Measurements from ENCODE around the gene TTYH1. TPM values are rescaled to one million over a fixed set of nuclear protein-coding genes. Genes with fewer than 3 reads are reported as not detected.
"Not testable (repeated sequence)": the region's sequence is repeated elsewhere in the genome, so short reads cannot be mapped to it uniquely, and the experiment has no call there.

The TTYH1 gene
- polyA plus RNA-seq (ENCODE audit: insufficient read length in 3 of 3), result 1 to 10 TPM; 6.2 to 7.0 (median 6.9) TPM

DNA sequence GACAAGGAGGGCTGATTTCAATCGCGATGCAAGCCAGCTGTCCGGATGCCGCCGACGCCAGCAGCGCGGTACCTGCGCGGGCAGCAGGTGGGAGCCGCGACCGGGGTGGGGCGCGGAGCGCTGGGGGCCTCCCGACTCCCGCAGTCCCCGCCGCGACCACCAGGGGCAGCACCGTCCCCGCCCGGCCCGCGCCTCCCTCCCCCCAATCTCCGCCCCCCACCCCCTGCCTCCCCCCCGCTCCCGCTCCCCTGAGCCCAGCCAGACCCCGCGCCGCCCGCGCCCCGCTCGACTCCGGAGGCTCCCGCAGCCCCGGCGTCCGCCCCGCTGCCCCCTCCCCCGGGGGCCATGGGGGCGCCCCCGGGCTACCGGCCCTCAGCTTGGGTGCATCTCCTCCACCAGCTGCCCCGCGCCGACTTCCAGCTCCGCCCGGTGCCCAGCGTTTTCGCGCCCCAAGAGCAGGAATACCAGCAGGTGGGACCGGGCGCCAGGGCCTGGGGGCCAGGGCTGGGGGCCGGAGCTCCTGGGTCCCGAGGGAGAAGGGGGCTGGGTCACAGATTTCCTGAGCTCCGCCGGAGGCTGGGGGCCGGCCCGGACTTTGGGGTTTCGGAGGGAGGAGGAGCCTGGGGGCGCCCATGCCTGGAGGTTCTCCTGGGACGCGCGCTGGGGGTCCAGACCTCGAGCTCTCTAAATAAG is at the start of gene TTYH1:
TSS of gene TTYH1 (plus strand) at position 257 of the 693 bp plus-strand sequence. CDS start at position 346, 89 bp downstream.
- no peak for DNase-seq (ENCODE audit: low read depth in 3 of 3, low spot score in 2 of 3)

GRCh38 chr19:54365798-54366197 is 49.5 kb upstream of the TTYH1 start:
- not testable (repeated sequence) for DNase-seq (ENCODE audit: low read depth in 3 of 3, low spot score in 2 of 3)

GRCh38 chr19:54366811-54367210 is 48.5 kb upstream of the TTYH1 start:
- DNase-seq (ENCODE audit: low read depth in 3 of 3, low spot score in 2 of 3), result no peak

DNA sequence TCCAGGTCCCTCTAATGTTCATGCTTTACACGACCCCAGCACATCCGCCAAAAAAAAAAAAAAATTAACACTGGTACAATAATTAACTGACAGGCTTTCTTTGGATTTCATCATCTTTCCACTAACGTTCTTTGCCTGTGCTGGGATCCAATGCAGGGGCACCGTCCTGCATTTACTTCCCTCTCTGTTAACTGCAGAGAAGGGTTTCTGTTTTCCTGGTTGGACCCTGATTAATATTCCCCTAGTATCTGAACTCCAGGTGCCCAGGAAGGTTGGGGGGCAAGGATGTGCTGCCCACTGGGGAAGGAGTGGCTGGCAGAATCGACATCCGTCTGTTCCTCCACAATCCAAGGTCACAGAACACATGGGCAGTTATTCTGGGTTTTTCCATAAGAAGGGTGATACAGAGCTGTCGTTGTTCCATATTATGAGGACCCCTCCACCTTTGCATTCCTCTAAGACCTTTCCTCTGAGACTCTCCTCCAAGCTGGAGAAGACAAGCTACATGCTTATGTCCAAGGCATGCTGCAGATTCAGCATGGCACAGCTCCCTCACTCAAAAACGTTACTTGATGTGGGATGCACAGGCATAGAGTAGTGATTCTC is 46.1 kb upstream of the TTYH1 start:
- DNase-seq (ENCODE audit: low read depth in 3 of 3, low spot score in 2 of 3), result no peak

- DNase-seq (ENCODE audit: low read depth in 3 of 3, low spot score in 2 of 3), result not testable (repeated sequence)
Measured at GRCh38 chr19:54369688-54370433, 45.4 kb upstream of the TTYH1 start.

- not testable (repeated sequence) for DNase-seq (ENCODE audit: low read depth in 3 of 3, low spot score in 2 of 3)
Measured at GRCh38 chr19:54370434-54370796, 44.8 kb upstream of the TTYH1 start.

DNA sequence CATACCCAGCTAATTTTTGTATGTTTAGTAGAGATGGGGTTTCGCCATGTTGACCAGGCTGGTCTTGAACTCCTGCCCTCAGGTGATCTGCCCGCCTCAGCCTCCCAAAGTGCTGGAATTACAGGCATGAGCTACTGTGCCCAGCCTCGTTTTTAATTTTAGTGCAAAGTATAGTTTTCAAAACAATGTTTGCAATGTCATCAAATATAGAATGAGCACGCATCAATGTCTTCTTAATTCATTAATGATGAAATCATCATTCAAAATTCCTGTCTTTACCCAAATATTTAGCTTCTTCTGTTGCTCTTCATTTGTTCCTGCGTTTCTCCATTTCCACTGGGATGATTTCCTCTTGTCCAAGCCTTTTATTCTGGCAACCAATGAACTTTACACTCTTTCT is 43.8 kb upstream of the TTYH1 start:
- not testable (repeated sequence) for DNase-seq (ENCODE audit: low read depth in 3 of 3, low spot score in 2 of 3)

DNA sequence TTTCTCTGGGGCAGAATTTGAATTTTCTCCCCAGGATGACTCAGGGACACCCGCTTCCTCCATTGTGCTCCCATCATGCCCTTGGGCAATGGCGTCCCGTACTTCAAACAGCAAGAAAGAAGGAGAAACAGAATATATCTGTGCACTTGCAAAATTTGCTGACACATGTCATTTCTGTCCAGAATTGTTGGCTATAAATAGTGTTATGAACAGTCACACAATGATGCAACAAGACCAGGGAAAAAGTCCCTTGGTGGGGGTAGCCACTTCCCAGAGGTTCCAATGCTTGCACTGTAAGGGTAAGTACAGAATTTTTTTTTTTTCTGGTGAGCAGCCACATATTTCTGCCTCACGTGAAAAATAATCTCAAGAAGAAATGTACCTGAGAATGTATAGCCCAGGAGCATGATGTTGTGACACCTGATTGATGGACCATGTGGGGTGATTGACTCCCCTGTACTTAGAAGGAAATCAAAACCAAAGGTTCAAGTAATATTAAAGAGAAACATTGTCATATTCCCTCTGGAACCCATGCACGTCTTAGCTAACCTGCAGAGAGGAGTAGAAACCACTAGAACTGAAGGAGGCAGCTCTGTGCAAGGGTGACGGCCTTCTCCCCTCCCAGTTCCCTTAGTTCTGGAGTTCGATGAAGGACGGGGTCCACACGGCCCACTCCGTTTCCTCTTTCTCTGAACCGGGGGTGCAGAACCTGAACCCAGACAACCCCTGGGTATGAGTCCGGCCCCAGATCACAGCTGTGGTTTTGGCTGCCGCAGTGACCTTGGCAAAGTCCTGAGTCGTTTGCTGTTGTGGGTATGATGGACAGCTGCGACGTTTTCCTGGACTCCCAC is 41.3 kb upstream of the TTYH1 start:
- no peak for DNase-seq (ENCODE audit: low read depth in 3 of 3, low spot score in 2 of 3)

GRCh38 chr19:54375181-54375938 is 39.9 kb upstream of the TTYH1 start:
- DNase-seq (ENCODE audit: low read depth in 3 of 3, low spot score in 2 of 3), result not testable (repeated sequence)

- no peak for DNase-seq (ENCODE audit: low read depth in 3 of 3, low spot score in 2 of 3)
Measured at GRCh38 chr19:54376610-54377285, 38.5 kb upstream of the TTYH1 start.

GRCh38 chr19:54379187-54379678 is 36.0 kb upstream of the TTYH1 start:
- DNase-seq (ENCODE audit: low read depth in 3 of 3, low spot score in 2 of 3), result no peak

DNA sequence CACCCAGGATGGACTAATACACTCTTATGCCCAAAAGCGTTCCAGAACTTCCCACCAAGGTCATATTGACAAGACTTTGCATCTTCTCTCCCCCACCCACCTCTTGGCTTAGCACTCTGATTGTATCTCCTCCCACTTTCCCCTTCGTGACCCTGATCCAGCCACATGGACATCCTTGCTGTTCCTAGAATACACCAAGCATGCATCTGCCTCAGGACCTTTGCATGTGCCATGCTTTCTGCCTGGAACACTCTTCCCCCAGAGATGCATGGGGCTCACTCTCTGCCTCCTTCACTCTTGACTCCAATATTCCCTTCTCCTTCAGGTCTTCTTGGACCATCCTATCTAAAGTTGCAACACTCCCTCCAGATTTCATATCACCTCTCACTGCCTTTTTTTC is 34.4 kb upstream of the TTYH1 start:
- DNase-seq (ENCODE audit: low read depth in 3 of 3, low spot score in 2 of 3), result no peak

DNA sequence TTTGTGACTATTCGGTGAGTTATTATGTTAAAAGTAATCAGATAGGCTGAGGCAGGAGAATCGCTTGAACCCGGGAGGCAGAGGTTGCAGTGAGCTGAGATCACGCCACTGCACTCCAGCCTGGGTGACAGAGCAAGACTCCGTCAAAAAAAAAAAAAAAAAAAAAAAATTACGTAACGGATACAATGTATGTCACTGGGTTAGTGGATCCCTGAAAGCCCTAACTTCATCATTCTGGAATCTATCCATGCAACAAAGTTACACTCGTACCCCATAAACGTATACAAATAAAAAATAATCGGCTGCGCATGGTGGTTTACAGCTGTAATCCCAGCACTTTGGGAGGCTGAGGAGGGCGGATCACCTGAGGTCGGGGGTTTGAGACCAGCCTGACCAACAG is 33.2 kb upstream of the TTYH1 start:
- DNase-seq (ENCODE audit: low read depth in 3 of 3, low spot score in 2 of 3), result not testable (repeated sequence)

DNA sequence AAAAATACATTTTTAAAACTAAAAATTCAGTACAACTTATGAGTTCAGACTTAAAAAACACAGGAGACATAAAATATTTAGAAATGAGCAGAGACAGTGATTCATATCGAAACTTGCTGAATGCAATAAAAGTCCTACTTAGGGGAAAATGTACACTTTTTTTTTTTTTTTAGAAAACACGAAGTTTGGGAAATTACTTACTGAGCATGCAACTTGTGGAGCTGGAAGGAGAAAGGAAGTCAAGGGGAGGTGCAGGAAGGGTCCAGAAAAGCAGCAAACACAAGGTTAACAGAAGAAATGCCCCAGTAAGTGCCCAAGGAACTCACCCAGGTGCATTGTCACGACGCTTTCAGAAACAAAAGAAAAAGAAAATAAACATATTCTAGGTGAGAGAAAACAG is 31.9 kb upstream of the TTYH1 start:
- no peak for DNase-seq (ENCODE audit: low read depth in 3 of 3, low spot score in 2 of 3)

- DNase-seq (ENCODE audit: low read depth in 3 of 3, low spot score in 2 of 3), result no peak
Measured at GRCh38 chr19:54387991-54388801, 27.1 kb upstream of the TTYH1 start.

DNA sequence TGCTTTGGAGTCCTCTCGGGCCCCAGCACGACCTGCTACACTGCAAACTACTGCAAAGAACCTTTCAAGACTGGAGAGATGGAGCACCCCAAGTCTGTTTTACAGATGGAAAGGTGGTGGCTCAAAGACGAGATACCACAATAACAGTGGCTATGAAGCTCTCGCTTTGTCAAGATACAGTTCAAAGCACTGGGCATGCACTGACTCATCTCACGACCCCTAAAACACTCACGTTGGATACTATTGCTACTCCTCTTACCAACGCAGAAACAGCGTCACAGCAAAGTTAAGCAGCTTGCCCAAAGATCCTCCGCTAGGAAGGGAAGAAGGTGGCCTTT is 26.5 kb upstream of the TTYH1 start:
- DNase-seq (ENCODE audit: low read depth in 3 of 3, low spot score in 2 of 3), result no peak

GRCh38 chr19:54389553-54389952 is 25.7 kb upstream of the TTYH1 start:
- DNase-seq (ENCODE audit: low read depth in 3 of 3, low spot score in 2 of 3), result no peak

- DNase-seq (ENCODE audit: low read depth in 3 of 3, low spot score in 2 of 3), result peak in 2 of 3 donors; percentile 60 to 62
Measured at GRCh38 chr19:54390942-54391577, 24.2 kb upstream of the TTYH1 start.

Measured in right renal cortex interstitium (tissue), 3 donors.